SU-DHL-6 (cell line): ENCODE results near the gene UPP1.
A peak's percentile ranks its signal among the peaks of the same experiment; 100 is the strongest.

Source experiments
- H2AFZ ChIP-seq: fragments of 200-600 bp; sonication (generic); 2 replicates; pipeline ENCODE4 v1.6.1; 2014; ENCODE audit warnings: low read depth, mild to moderate bottlenecking, moderate library complexity, mixed read lengths, antibody characterized with exemption, low read length; ENCODE audit not compliant: severe bottlenecking
- H3F3A ChIP-seq: fragments of 200-600 bp; shearing (Covaris generic); 2 replicates; pipeline ENCODE4 v1.6.0; 2016; ENCODE audit warnings: antibody characterized with exemption, mild to moderate bottlenecking; ENCODE audit not compliant: insufficient read depth
- H3K27ac ChIP-seq: fragments of 200-600 bp; sonication (generic); 2 replicates; pipeline ENCODE4 v1.5.1; 2016; ENCODE audit warnings: low read depth, mild to moderate bottlenecking, low read length, moderate library complexity, mixed read lengths
- H3K27me3 ChIP-seq: fragments of 200-600 bp; sonication (generic), shearing (Covaris generic); 2 replicates; pipeline ENCODE4 v1.6.0; 2014; ENCODE audit warnings: mild to moderate bottlenecking, low read length
- H3K36me3 ChIP-seq: fragments of 200-600 bp; sonication (generic); 2 replicates; pipeline ENCODE4 v1.6.1; 2014; ENCODE audit warnings: mild to moderate bottlenecking, low read length, mixed read lengths
- H3K4me2 ChIP-seq: fragments of 300-600, 200-600 bp; shearing (Covaris generic), sonication (generic); 2 replicates; pipeline ENCODE4 v1.6.0; 2014; ENCODE audit warnings: low read length, low read depth, mild to moderate bottlenecking; ENCODE audit not compliant: poor library complexity, severe bottlenecking
- H3K4me3 ChIP-seq: fragments of 200-600 bp; sonication (generic); 2 replicates; pipeline ENCODE4 v1.5.1; 2014; ENCODE audit warnings: antibody characterized with exemption, low read length, mild to moderate bottlenecking, mixed read lengths; ENCODE audit not compliant: insufficient read depth, poor library complexity, severe bottlenecking
- H3K79me2 ChIP-seq: fragments of 200-600 bp; sonication (generic); 2 replicates; pipeline ENCODE4 v1.6.1; 2014; ENCODE audit warnings: mild to moderate bottlenecking, low read length, moderate library complexity; ENCODE audit not compliant: insufficient read depth
- H3K9ac ChIP-seq: fragments of 200-600 bp; sonication (generic); 2 replicates; pipeline ENCODE4 v1.7.0; 2014; ENCODE audit warnings: mild to moderate bottlenecking, low read length
- H3K9me2 ChIP-seq: fragments of 200-600 bp; sonication (generic); replicated peaks from 2 replicates; pipeline ENCODE4 v1.6.1; 2014; ENCODE audit warnings: low read length; ENCODE audit not compliant: insufficient read depth
- H3K9me3 ChIP-seq: fragments of 200-600 bp; sonication (generic); 2 replicates; pipeline ENCODE4 v1.6.1; 2014; ENCODE audit warnings: low read length, mixed read lengths; ENCODE audit not compliant: insufficient read depth
- H4K20me1 ChIP-seq: fragments of 200-600 bp; sonication (generic); 2 replicates; pipeline ENCODE4 v1.6.1; 2014; ENCODE audit warnings: low read depth, mild to moderate bottlenecking, antibody characterized with exemption, low read length, moderate library complexity, mixed read lengths
- CTCF ChIP-seq: fragments of 200-600 bp; sonication (generic); IDR thresholded peaks from one replicate; pipeline ENCODE4 v1.5.1; 2017; ENCODE audit warnings: antibody characterized with exemption, mild to moderate bottlenecking, low read length, moderate library complexity; ENCODE audit not compliant: insufficient read depth, poor library complexity, severe bottlenecking
- EZH2phosphoT487 ChIP-seq: fragments of 200-600 bp; sonication (generic), shearing (Covaris generic); conservative IDR thresholded peaks from 2 replicates; pipeline ENCODE4 v1.6.1; 2018; ENCODE audit warnings: mild to moderate bottlenecking, antibody characterized with exemption, low read length, moderate library complexity, mixed read lengths

The UPP1 gene

GRCh38 chr7:48088559-48089045 is 463 bp upstream of the UPP1 start:
- Histone ChIP-seq H4K20me1 (no peaks in the 10 kb centered on the region), H3K79me2 (no peaks in the 10 kb centered on the region), H3F3A (peaks cover 11% of the 10 kb centered on the region; the same call in 1 of the 2 replicates), H3K9ac (peak overlapping the region; percentile 61), H3K4me2 (peak overlapping the region; percentile 74), H3K9me3 (no peaks in the 10 kb centered on the region), H3K4me3 (peak overlapping the region; percentile 56), H3K27me3 (no peaks in the 10 kb centered on the region), H3K27ac (peak overlapping the region; percentile 39), H3K9me2 (no peaks in the 10 kb centered on the region), H2AFZ (peak overlapping the region; percentile 87), H3K36me3 (no peaks in the 10 kb centered on the region)
- no peak for TF ChIP-seq CTCF
- no peak for TF ChIP-seq EZH2phosphoT487

- Histone ChIP-seq H3K9ac (no peak overlapping the region), H3F3A (peaks cover 11% of the 10 kb centered on the region; the same call in 1 of the 2 replicates), H3K4me3 (no peak overlapping the region), H3K9me2 (no peaks in the 10 kb centered on the region), H3K27me3 (no peaks in the 10 kb centered on the region), H3K9me3 (no peaks in the 10 kb centered on the region), H3K79me2 (no peaks in the 10 kb centered on the region), H4K20me1 (no peaks in the 10 kb centered on the region), H2AFZ (no peak overlapping the region), H3K27ac (no peak overlapping the region), H3K36me3 (no peaks in the 10 kb centered on the region), H3K4me2 (peak overlapping the region; percentile 74)
- no peak for TF ChIP-seq EZH2phosphoT487
Observed at GRCh38 chr7:48090095-48090805, 1.2 kb downstream of the UPP1 start.

GRCh38 chr7:48091506-48092433 is 2.7 kb downstream of the UPP1 start:
- H4K20me1 ChIP-seq: no peaks in the 10 kb centered on the region
- H3K4me3 ChIP-seq: no peak overlapping the region
- no peak for TF ChIP-seq CTCF
- no peak for TF ChIP-seq EZH2phosphoT487
- peaks cover 11% of the 10 kb centered on the region; the same call in 1 of the 2 replicates for H3F3A ChIP-seq
- H3K9ac ChIP-seq: no peak overlapping the region
- H3K9me3 ChIP-seq: no peaks in the 10 kb centered on the region
- no peak overlapping the region for H3K27ac ChIP-seq
- H3K4me2 ChIP-seq: no peak overlapping the region
- H2AFZ ChIP-seq: no peak overlapping the region
- H3K36me3 ChIP-seq: no peaks in the 10 kb centered on the region
- no peaks in the 10 kb centered on the region for H3K27me3 ChIP-seq
- no peaks in the 10 kb centered on the region for H3K79me2 ChIP-seq
- no peaks in the 10 kb centered on the region for H3K9me2 ChIP-seq
